CD14-positive monocyte (primary cell): ENCODE measurements around the gene CDH2. TPM values are rescaled to one million over a fixed set of nuclear protein-coding genes. Genes with fewer than 3 reads are reported as not detected.

Experiments used
- DNase-seq, 3 donors: peaks; one replicate each; pipeline ENCODE4 v3.0.0-alpha.2; 2011 to 2022
- H2AFZ ChIP-seq: 2 replicates; pipeline ENCODE4 v1.6.0; 2012; ENCODE audit warnings: mild to moderate bottlenecking, low read depth, low read length, inconsistent platforms; ENCODE audit not compliant: insufficient read depth, poor library complexity, severe bottlenecking
- H3K27ac ChIP-seq, 2 donors: 1 replicate in 1 of 2; 2 replicates in 1 of 2; pipeline ENCODE4 v1.5.1; 2012 to 2013; ENCODE audit warnings: low read length in 2 of 2, control low read depth in 1 of 2, inconsistent platforms in 1 of 2, low read depth in 1 of 2, mild to moderate bottlenecking in 1 of 2
- H3K27me3 ChIP-seq, 2 donors: one replicate each; pipeline versions ENCODE4 v1.6.0 to v1.6.1; 2011 to 2013; ENCODE audit warnings: low read length in 2 of 2; ENCODE audit not compliant: control insufficient read depth in 2 of 2, insufficient read depth in 2 of 2
- H3K36me3 ChIP-seq, 2 donors: replicated peaks in 1 of 2; 1 replicate in 1 of 2; 2 replicates in 1 of 2; pipeline versions ENCODE4 v1.5.1 to v1.6.1; 2012 to 2013; ENCODE audit warnings: low read length in 2 of 2, control low read depth in 1 of 2, inconsistent platforms in 1 of 2, mild to moderate bottlenecking in 1 of 2; ENCODE audit not compliant: insufficient read depth in 2 of 2, control insufficient read depth in 1 of 2
- H3K4me1 ChIP-seq, 2 donors: 1 replicate in 1 of 2; 2 replicates in 1 of 2; pipeline versions ENCODE4 v1.5.1 to v1.6.1; 2012 to 2013; ENCODE audit warnings: low read length in 2 of 2, control low read depth in 1 of 2, inconsistent platforms in 1 of 2, mild to moderate bottlenecking in 1 of 2, moderate library complexity in 1 of 2; ENCODE audit not compliant: insufficient read depth in 2 of 2, control insufficient read depth in 1 of 2
- H3K4me2 ChIP-seq: replicated peaks from 2 replicates; pipeline ENCODE3; 2012; ENCODE audit warnings: low read length, moderate library complexity, mild to moderate bottlenecking; ENCODE audit not compliant: poor library complexity, severe bottlenecking; ENCODE audit errors: extremely low read depth
- H3K4me3 ChIP-seq, 3 experiments: fragments of 200-600 bp in 1 of 3; sonication (generic) in 1 of 3; replicated peaks in 1 of 3; 1 replicate in 2 of 3; 2 replicates in 1 of 3; pipeline ENCODE4 v1.5.1; 2011 to 2013; ENCODE audit warnings: low read length in 3 of 3, mild to moderate bottlenecking in 3 of 3, control low read depth in 2 of 3, low read depth in 2 of 3, inconsistent platforms in 1 of 3, moderate library complexity in 1 of 3
- H3K79me2 ChIP-seq: 2 replicates; pipeline ENCODE4 v1.6.0; 2012; ENCODE audit warnings: mild to moderate bottlenecking, control low read depth, inconsistent platforms, low read length, moderate library complexity; ENCODE audit not compliant: insufficient read depth
- H3K9ac ChIP-seq: 2 replicates; pipeline ENCODE4 v1.6.0; 2017; ENCODE audit warnings: low read length, mild to moderate bottlenecking; ENCODE audit not compliant: insufficient read depth, poor library complexity, severe bottlenecking
- H3K9me3 ChIP-seq, 2 donors: replicated peaks in 1 of 2; 1 replicate in 1 of 2; 2 replicates in 1 of 2; pipeline versions ENCODE4 v1.5.1 to v1.6.1; 2012 to 2013; ENCODE audit warnings: low read length in 2 of 2, control low read depth in 1 of 2; ENCODE audit not compliant: control insufficient read depth in 1 of 2, insufficient read depth in 1 of 2
- H4K20me1 ChIP-seq: 2 replicates; pipeline ENCODE4 v1.6.0; 2012; ENCODE audit warnings: mild to moderate bottlenecking, low read length, control low read depth, moderate library complexity; ENCODE audit not compliant: insufficient read depth
- H3K27ac Mint-ChIP-seq, 7 donors: one replicate each; pipeline ENCODE4 v1.8.0; 2020; ENCODE audit warnings: mild to moderate bottlenecking in 7 of 7, mixed read lengths in 7 of 7, moderate library complexity in 6 of 7, inconsistent platforms in 2 of 7
- H3K27me3 Mint-ChIP-seq, 3 donors: one replicate each; pipeline ENCODE4 v1.8.0; 2021 to 2022; ENCODE audit warnings: low read depth in 3 of 3, mild to moderate bottlenecking in 3 of 3, mixed read lengths in 3 of 3, moderate library complexity in 3 of 3, inconsistent platforms in 1 of 3
- H3K36me3 Mint-ChIP-seq, 2 donors: one replicate each; pipeline ENCODE4 v1.8.0; 2020; ENCODE audit warnings: mixed read lengths in 2 of 2, inconsistent platforms in 1 of 2, mild to moderate bottlenecking in 1 of 2
- H3K4me1 Mint-ChIP-seq: one replicate; pipeline ENCODE4 v1.8.0; 2020; ENCODE audit warnings: mild to moderate bottlenecking, mixed read lengths
- H3K4me3 Mint-ChIP-seq, 2 donors: one replicate each; pipeline ENCODE4 v1.8.0; 2020; ENCODE audit warnings: mild to moderate bottlenecking in 2 of 2, mixed read lengths in 2 of 2, moderate library complexity in 1 of 2
- H3K9me3 Mint-ChIP-seq, 7 donors: one replicate each; pipeline ENCODE4 v1.8.0; 2020 to 2022; ENCODE audit warnings: mixed read lengths in 7 of 7, mild to moderate bottlenecking in 6 of 7, moderate library complexity in 6 of 7, inconsistent platforms in 2 of 7
- CTCF ChIP-seq: fragments of 200-600 bp; IDR thresholded peaks from one replicate; pipeline ENCODE4 v1.8.0; 2022; ENCODE audit warnings: antibody characterized with exemption, mild to moderate bottlenecking
- WGBS: methylation state at CpG from one replicate; pipeline ENCODE4 v1.1.5; 2013; ENCODE audit warnings: missing lambda C conversion rate; ENCODE audit not compliant: insufficient coverage; 5-methylcytosine and 5-hydroxymethylcytosine counted together
- intact Hi-C, 2 donors: fragments of 100-400 bp; cut with micrococcal nuclease; formaldehyde crosslinking; loops; one replicate each; pipeline versions ENCODE4 v1.15.0 to v1.15.1; 2023
- polyA plus RNA-seq, 3 donors: library from polyadenylated mRNA; depleted of rRNA in 1 of 3; unstranded in 2 of 3; stranded (reverse) in 1 of 3; fragments of 300-500 nt in 2 of 3; fragments of >200 nt in 1 of 3; fragmentation: Illumina TruSeq in 2 of 3; gene quantifications; 1 replicate in 2 of 3; 2 replicates in 1 of 3; pipeline ENCODE4 v1.2.3, GENCODE V29; 2012 to 2021

CDH2 gene
- polyA plus RNA-seq, 3 donors, result 0.03 to 0.32 (median 0.08) TPM

GRCh38 chr18:28167835-28168349 lies 9.0 kb downstream of the CDH2 start:
- H3K9me3 Mint-ChIP-seq, result no peaks in the 10 kb centered on the region
- H3K9ac ChIP-seq, result no peak overlapping the region

GRCh38 chr18:28164771-28165483 lies 12.0 kb downstream of the CDH2 start:
- WGBS, result no CpG with 5 or more reads among the region's 1 CpG
- Mint-ChIP-seq H3K27me3 (peaks cover 0 to 1% (median 0%) of the 10 kb centered on the region in 3 donors), H3K9me3 (peaks cover 0 to 2% (median 0%) of the 10 kb centered on the region in 7 donors), H3K36me3 (no peaks in the 10 kb centered on the region), H3K4me1 (no peaks in the 10 kb centered on the region), H3K4me3 (no peak overlapping the region), H3K27ac (no peak overlapping the region)
- Histone ChIP-seq H3K27ac (no peak overlapping the region), H3K9me3 (no peaks in the 10 kb centered on the region), H3K9ac (no peak overlapping the region), H3K36me3 (no peaks in the 10 kb centered on the region), H3K4me3 (no peak overlapping the region), H3K27me3 (no peaks in the 10 kb centered on the region), H3K4me2 (no peak overlapping the region), H4K20me1 (no peaks in the 10 kb centered on the region), H3K79me2 (no peaks in the 10 kb centered on the region), H3K4me1 (no peaks in the 10 kb centered on the region), H2AFZ (no peak overlapping the region)
- intact Hi-C loops, result no loop called here
- TF ChIP-seq CTCF, result no peak
- no peak for DNase-seq

More at GRCh38 chr18:28167835-28168349, 9.0 kb downstream of the CDH2 start:
- no peaks in the 10 kb centered on the region for H3K79me2 ChIP-seq
- peaks cover 0 to 5% of the 10 kb centered on the region in 2 donors for H3K27me3 ChIP-seq
- Mint-ChIP-seq H3K27me3 (peaks cover 0 to 9% (median 3%) of the 10 kb centered on the region in 3 donors), H3K27ac (no peak overlapping the region), H3K4me1 (no peaks in the 10 kb centered on the region), H3K36me3 (no peaks in the 10 kb centered on the region), H3K4me3 (no peak overlapping the region)
- no peak overlapping the region for H3K4me3 ChIP-seq
- H3K27ac ChIP-seq, result no peak overlapping the region
- no peaks in the 10 kb centered on the region for H3K36me3 ChIP-seq
- H4K20me1 ChIP-seq, result no peaks in the 10 kb centered on the region
- no peak overlapping the region for H2AFZ ChIP-seq
- no peak for DNase-seq
- no peaks in the 10 kb centered on the region for H3K9me3 ChIP-seq
- 100% methylated on average over 1 of the region's 8 CpGs for WGBS
- TF ChIP-seq CTCF, result no peak
- no peaks in the 10 kb centered on the region for H3K4me1 ChIP-seq
- intact Hi-C loops, result no loop called here
- no peak overlapping the region for H3K4me2 ChIP-seq
